ENCODE measurements around the gene ABI3BP.

Gene ABI3BP

DNA sequence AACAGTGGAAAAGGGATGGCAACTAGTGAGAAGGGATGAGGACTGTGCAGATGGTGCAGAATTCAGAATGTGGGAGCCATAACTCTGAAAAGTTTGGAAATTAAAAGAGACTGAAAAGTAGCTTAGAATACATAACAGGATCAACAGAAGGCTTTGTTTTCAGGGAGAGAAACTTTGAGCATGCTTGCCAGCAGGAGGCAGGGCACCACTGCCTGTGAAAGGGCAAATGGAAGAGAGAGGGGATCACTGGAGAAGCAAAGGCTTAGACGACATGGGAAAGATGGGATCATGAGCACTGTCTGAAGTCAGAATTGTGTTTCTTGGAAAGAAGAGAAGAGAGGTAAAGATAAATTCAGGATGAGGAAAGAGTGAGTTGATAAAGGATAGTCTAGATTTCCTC, 99.6 kb downstream of the ABI3BP start:
- no peak for DNase-seq (ENCODE audit: extremely low read depth in 1 of 2, low read depth in 1 of 2)

DNA sequence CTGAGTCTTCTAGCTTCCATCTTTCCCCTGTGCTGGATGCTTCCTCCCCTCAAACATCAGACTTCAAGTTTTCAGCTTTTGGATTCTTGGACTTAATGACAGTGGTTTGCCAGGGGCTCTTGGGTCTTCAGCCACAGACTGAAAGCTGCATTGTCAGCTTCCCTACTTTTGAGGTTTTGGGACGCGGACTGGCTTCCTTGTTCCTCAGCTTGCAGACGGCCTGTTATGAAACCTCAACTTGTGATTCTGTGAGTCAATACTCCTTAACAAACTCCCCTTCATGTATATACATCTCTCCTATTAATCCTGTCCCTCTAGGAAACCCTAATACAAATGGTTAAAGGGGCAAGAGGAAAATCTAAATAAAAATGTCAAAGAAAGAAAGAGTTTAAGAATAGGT, 100.1 kb downstream of the ABI3BP start:
- no peak for DNase-seq (ENCODE audit: extremely low read depth in 1 of 2, low read depth in 1 of 2)

DNA sequence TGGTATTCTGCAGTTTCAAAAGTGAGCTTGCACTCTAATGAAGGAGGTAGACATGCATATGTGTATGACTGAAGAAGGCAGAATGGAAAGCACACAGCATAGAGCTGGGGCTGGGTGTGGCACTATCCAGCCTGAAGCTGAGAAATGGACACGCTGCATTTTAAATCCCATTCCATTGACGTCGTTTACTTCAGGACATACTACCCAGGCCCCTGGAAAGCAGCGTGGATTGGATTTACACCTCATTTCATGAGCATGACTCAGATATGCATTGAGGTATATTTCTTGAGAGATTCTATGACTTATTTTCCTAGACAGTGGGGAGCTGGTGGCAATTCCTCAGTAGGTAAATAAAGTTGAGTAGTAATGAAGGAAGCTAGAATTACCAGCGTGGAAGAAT, 101.4 kb downstream of the ABI3BP start:
- no peak for DNase-seq (ENCODE audit: extremely low read depth in 1 of 2, low read depth in 1 of 2)

DNA sequence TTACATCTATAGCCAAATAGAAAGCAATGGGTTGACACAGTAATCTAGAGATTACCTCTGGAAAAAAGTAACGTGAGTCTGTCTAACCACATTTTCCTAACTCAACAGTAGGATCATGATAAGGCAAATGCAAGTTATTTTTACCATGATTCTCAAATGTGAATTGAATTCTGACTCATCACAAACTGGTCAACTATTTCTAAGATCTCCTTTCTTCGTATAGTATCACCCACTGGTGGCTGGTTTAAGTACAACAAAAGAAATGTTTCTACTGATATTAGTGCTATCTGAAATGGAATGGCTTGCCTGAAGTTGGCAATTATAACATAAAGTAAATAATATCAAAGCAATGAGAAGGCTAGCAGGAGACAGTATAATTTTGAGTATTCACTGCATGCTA, 102.2 kb downstream of the ABI3BP start:
- no peak for DNase-seq (ENCODE audit: extremely low read depth in 1 of 2, low read depth in 1 of 2)

- no peak for DNase-seq (ENCODE audit: extremely low read depth in 1 of 2, low read depth in 1 of 2)
Observed at GRCh38 chr3:100888881-100889280, 104.3 kb downstream of the ABI3BP start.

- DNase-seq (ENCODE audit: extremely low read depth in 1 of 2, low read depth in 1 of 2) = no peak
Observed at GRCh38 chr3:100882571-100882984, 110.6 kb downstream of the ABI3BP start.

DNA sequence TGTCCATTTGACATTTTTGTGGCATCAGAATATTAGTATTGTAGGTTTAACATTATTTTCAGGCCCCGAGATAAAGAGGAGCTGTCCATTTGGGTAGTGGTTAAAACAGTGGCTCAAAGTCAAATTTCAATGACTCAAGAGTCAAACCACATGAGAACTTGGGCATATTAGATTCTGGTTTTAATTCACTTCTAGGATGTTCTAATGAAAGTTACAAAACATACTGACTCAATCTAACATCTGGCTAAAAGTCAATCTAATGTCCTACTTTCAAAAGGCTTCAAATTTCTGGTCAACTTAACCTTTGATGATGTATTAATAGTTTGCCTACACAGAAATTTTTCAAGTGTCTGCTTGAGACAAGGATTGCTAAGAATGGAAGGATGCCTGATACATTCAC, 112.4 kb downstream of the ABI3BP start:
- DNase-seq (ENCODE audit: extremely low read depth in 1 of 2, low read depth in 1 of 2) = no peak

DNA sequence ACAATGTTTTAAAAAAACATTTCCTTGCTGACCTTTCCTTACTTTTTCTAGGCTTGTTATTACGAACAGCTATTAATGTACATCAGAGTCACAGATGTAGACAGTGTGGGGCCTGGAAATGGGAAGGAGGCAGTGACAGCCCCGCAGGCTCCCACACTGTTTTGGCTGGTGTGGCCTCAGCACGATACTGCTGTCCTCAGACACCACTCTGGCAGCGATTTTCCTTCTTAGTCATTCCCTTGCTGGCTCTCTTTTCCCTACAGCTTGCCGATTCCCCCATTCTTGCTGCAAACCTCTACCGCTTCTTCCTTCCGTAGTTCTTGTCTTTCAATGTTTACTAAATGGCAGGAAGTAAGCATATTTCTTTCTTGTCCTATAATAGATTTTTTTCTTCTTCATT, 113.1 kb downstream of the ABI3BP start:
- no peak for DNase-seq (ENCODE audit: extremely low read depth in 1 of 2, low read depth in 1 of 2)

DNA sequence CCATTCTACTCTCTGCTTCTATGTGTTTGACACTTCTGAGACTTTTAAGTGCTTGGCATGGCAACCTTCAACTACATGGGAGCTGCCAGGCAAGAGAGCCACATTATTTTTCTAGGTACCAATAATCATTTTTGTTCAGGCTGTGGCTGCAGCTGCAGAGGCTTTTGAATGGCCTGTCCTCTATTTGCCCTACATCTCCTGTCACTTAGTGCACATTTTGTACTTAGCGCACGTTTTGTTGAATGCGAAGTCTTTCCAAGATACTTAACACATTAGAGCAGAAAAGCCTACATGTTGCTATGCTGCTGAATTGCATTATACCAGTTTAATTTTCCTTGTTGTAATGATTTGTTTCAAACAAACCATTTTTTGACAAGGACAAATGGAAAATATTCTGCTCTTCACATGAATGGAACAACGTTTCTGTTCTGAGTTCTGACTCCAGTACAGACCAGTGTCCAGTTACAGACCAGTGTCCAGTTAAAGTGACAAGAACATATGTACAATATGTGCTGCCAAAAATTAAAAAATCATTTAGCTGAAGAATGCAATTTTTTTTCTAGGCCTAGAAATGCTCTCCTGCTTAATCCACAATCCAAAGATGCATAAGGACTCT, 113.9 kb downstream of the ABI3BP start:
- no peak for DNase-seq (ENCODE audit: extremely low read depth in 1 of 2, low read depth in 1 of 2)

GRCh38 chr3:100877286-100877685, 115.9 kb downstream of the ABI3BP start:
- no peak for DNase-seq (ENCODE audit: extremely low read depth in 1 of 2, low read depth in 1 of 2)

GRCh38 chr3:100875239-100875638, 118.0 kb downstream of the ABI3BP start:
- no peak for DNase-seq (ENCODE audit: extremely low read depth in 1 of 2, low read depth in 1 of 2)

GRCh38 chr3:100873611-100874010, 119.6 kb downstream of the ABI3BP start:
- no peak for DNase-seq (ENCODE audit: extremely low read depth in 1 of 2, low read depth in 1 of 2)

DNA sequence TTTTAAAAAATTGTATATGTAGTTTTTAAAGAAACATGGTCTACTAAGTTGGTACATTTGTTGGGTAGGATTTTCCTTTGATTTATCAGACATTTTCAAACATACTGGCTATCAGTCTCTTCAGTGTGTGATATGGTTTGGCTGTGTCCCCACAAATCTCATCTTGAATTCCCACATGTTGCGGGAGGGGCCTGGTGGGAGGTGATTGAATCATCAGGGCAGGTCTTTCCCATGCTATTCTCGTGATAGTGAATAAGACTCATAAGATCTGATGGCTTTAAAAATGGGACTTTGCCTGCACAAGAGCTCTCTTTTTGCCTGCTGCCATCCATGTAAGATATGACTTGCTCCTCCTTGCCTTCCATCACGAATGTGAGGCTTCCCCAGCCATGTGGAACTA, 121.9 kb downstream of the ABI3BP start:
- DNase-seq (ENCODE audit: extremely low read depth in 1 of 2, low read depth in 1 of 2) = no peak

GRCh38 chr3:100869787-100870186, 123.4 kb downstream of the ABI3BP start:
- no peak for DNase-seq (ENCODE audit: extremely low read depth in 1 of 2, low read depth in 1 of 2)

DNA sequence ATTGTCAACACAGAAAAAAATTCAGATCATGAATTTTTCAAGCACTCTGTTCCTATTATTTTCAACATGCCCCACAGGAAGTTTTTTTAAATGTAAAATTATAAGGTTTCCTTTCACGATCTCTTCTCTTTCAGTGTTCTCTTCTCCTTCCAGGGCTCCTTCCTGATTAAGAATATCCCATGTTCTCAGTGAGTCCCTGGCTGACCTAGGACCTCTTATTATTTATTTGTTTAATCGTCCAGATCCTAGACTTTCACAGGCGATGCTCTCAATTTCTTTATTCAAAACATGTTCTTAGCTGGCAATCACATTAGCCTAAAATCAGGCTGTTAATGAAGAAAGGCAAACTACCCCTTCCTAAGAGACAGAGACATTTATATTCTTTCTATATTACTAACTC, 124.3 kb downstream of the ABI3BP start:
- DNase-seq (ENCODE audit: extremely low read depth in 1 of 2, low read depth in 1 of 2) = no peak

- no peak for DNase-seq (ENCODE audit: extremely low read depth in 1 of 2, low read depth in 1 of 2)
Observed at GRCh38 chr3:100868096-100868495, 125.1 kb downstream of the ABI3BP start.

- no peak for DNase-seq (ENCODE audit: extremely low read depth in 1 of 2, low read depth in 1 of 2)
Observed at GRCh38 chr3:100865442-100865841, 127.8 kb downstream of the ABI3BP start.

GRCh38 chr3:100864471-100865250, 128.6 kb downstream of the ABI3BP start:
- no peak for DNase-seq (ENCODE audit: extremely low read depth in 1 of 2, low read depth in 1 of 2)

DNA sequence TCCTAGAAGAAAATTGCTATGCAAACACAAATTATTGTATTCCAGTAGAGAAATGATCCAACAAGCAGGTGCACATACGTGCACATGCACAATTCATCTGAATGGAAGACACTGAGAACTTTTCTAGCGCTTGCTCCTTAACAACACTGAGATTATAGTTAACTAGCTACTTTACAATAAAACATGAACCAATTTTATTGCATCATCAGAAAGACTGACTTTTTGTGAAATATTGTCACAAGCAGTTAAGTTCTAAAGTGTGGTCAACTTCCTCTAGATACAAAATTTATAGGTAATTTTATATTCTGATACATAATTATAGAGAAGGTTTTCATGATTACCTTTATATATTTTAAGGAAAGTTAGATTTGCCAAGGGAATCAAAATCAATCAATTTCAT, 135.4 kb downstream of the ABI3BP start:
- DNase-seq (ENCODE audit: extremely low read depth in 1 of 2, low read depth in 1 of 2) = no peak

- DNase-seq (ENCODE audit: extremely low read depth in 1 of 2, low read depth in 1 of 2) = no peak
Observed at GRCh38 chr3:100856821-100857220, 136.4 kb downstream of the ABI3BP start.

GRCh38 chr3:100852840-100853239, 140.4 kb downstream of the ABI3BP start:
- no peak for DNase-seq (ENCODE audit: extremely low read depth in 1 of 2, low read depth in 1 of 2)

GRCh38 chr3:100850701-100851100, 142.5 kb downstream of the ABI3BP start:
- no peak for DNase-seq (ENCODE audit: extremely low read depth in 1 of 2, low read depth in 1 of 2)

- no peak for DNase-seq (ENCODE audit: extremely low read depth in 1 of 2, low read depth in 1 of 2)
Observed at GRCh38 chr3:100850156-100850555, 143.1 kb downstream of the ABI3BP start.

Data from stimulated activated CD8-positive, alpha-beta memory T cell treated with anti-CD3 and anti-CD28 coated beads, Interleukin-7, amount 100 ng/mL, for 48 hours (primary cell).